GM12864 (cell line): ENCODE measurements around the gene CACNA2D3.

Experiments used
- DNase-seq: peaks from one replicate; pipeline ENCODE4 v3.0.0-alpha.2; 2011; ENCODE audit warnings: low read depth
- H3K4me3 ChIP-seq: 2 replicates; pipeline ENCODE4 v1.5.1; 2011; ENCODE audit warnings: mild to moderate bottlenecking, low read depth, low read length, control low read depth
- CTCF ChIP-seq: IDR thresholded peaks from 2 replicates; pipeline ENCODE4 v1.5.1; 2011; ENCODE audit warnings: low read depth, mild to moderate bottlenecking, moderate library complexity, low read length, control low read depth, inconsistent platforms; ENCODE audit errors: missing control alignments

The CACNA2D3 gene

GRCh38 chr3:54384279-54384678 is 261.9 kb downstream of the CACNA2D3 start:
- TF ChIP-seq CTCF, result no peak
- no peak overlapping the region for H3K4me3 ChIP-seq
- DNase-seq, result no peak

DNA sequence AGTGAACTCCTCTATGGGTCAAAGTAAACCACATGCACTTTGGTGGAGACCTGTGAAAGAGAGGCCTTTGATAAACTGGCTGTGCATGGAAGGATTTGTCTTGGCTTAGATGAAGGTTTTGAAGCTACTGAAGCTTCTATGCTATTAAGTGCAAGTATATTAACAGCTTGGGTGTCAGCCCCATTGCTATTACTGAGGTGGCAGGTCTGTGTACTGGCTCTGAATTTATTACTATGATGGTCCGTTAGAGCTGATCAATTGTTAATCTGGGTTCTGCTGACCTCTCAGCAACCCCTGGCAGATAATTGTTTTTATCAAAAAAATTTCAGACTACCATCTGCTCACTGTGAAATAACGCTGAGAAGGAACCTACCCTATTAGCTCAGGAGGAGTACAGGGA is 268.2 kb downstream of the CACNA2D3 start:
- H3K4me3 ChIP-seq, result no peak overlapping the region
- TF ChIP-seq CTCF, result no peak
- DNase-seq, result no peak

GRCh38 chr3:54393150-54393549 is 270.8 kb downstream of the CACNA2D3 start:
- no peak overlapping the region for H3K4me3 ChIP-seq
- TF ChIP-seq CTCF, result no peak
- DNase-seq, result no peak

DNA sequence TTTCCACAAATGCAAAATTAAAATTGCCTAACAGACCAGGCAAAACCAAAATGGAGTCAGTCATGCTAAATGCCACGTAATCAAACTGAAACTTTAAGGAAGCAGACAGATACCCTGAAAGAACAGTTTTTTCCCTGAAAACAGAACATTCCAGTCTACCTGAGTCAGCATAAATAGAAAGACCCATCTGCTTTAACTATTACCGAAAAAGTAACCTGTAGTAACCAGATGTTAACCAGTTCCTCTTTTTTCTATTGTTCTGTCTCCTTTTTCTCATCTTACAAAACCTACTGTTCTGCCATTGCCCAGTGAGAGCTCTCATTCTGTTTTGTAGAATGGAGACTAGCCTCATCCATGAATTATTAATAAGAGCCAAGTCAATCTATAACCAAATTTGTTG is 286.0 kb downstream of the CACNA2D3 start:
- no peak for DNase-seq
- no peak overlapping the region for H3K4me3 ChIP-seq
- TF ChIP-seq CTCF, result no peak

DNA sequence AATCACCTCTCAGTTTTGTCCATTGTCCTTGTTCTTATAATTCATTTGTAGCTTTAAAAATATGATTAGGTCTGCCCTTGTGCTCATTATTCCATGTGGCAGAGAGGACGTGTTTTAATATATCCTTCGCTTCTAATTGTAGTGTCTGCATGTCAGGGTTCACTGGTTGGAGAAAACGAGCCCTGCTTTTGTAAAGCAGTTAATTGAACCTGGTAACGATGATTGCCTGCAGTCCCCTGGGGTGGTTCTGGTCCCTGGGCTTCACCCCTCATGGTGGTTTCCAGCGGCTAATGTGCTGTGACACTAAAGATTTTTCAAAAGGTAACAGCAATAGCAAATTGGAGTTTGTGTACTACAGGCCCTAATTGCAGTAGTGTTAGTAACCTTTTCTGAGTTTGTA is 299.6 kb downstream of the CACNA2D3 start:
- H3K4me3 ChIP-seq, result no peak overlapping the region
- TF ChIP-seq CTCF, result no peak
- DNase-seq, result no peak

- TF ChIP-seq CTCF, result no peak
- H3K4me3 ChIP-seq, result no peak overlapping the region
- DNase-seq, result no peak
Measured at GRCh38 chr3:54424292-54424691, 301.9 kb downstream of the CACNA2D3 start.

DNA sequence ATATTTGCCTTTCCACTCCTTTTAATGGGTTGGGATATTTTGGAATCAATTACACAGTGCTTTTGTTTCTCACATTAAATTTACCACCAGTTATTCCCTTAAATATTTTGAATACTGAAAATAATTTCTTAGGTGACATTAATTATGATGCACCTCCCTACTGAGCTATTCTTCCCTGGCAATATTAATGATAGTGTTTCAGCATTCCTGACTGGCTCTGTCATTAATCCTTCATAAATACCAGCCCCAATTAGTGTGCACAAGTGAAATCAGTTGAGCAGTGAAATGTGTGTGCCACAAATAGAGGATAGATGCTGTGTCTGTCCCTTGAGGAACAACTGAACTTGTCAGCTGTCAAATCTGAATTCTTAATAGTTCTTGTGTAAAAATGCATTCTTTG is 304.0 kb downstream of the CACNA2D3 start:
- TF ChIP-seq CTCF, result no peak
- no peak overlapping the region for H3K4me3 ChIP-seq
- DNase-seq, result no peak
